IMR-90 (cell line): ENCODE measurements around the gene CASZ1. TPM values are rescaled to one million over a fixed set of nuclear protein-coding genes. Genes with fewer than 3 reads are reported as not detected.

Source experiments
- ATAC-seq: fragments of 200-7000 bp; cut with Tn5 transposase; 2 replicates; pipeline ENCODE4 v1.9.1; 2020; ENCODE audit warnings: low read depth, mild to moderate bottlenecking, moderate library complexity
- BruUV-seq: library from RNA; stranded (reverse); fragments of 400-500 nt; replicated peaks from 2 replicates; lab custom pipeline; 2021; lab: Mats Ljungman, UMichigan
- CTCF ChIA-PET: fragments of 300-600 bp; formaldehyde crosslinking; extraction: SDS; loops from one replicate; lab custom pipeline; 2021; ENCODE audit warnings: antibody characterized with exemption; lab: Yijun Ruan, JAX
- POLR2A ChIA-PET: fragments of 300-600 bp; sonication (Branson Sonifier 250); formaldehyde crosslinking; loops from one replicate; lab custom pipeline; 2022; ENCODE audit warnings: antibody characterized with exemption; ENCODE audit not compliant: unreplicated experiment; lab: Charles Lee
- DNase-seq: peaks from one replicate; pipeline ENCODE4 v3.0.0; 2013
- H2AFZ ChIP-seq: replicated peaks from 2 replicates; pipeline ENCODE3; 2013; ENCODE audit warnings: low read length, mild to moderate bottlenecking; ENCODE audit not compliant: poor library complexity
- H2AK5ac ChIP-seq: 2 replicates; pipeline ENCODE4 v1.6.1; 2013; ENCODE audit warnings: low read depth, low read length, inconsistent platforms
- H2AK9ac ChIP-seq: replicated peaks from 2 replicates; pipeline ENCODE3; 2013; ENCODE audit warnings: mild to moderate bottlenecking, low read depth, low read length, moderate library complexity; ENCODE audit not compliant: poor library complexity
- H2BK120ac ChIP-seq: 2 replicates; pipeline ENCODE4 v1.6.1; 2013; ENCODE audit warnings: low read depth, low read length, inconsistent platforms
- H2BK15ac ChIP-seq: 3 replicates; pipeline ENCODE4 v1.6.1; 2013; ENCODE audit warnings: low read depth, low read length, inconsistent platforms
- H2BK20ac ChIP-seq: 2 replicates; pipeline ENCODE4 v1.6.1; 2013; ENCODE audit warnings: low read depth, mild to moderate bottlenecking, inconsistent platforms, low read length, moderate library complexity
- H2BK5ac ChIP-seq: 2 replicates; pipeline ENCODE4 v1.6.1; 2013; ENCODE audit warnings: mild to moderate bottlenecking, low read depth, low read length, inconsistent platforms; ENCODE audit not compliant: poor library complexity, severe bottlenecking
- H3K14ac ChIP-seq: replicated peaks from 2 replicates; pipeline ENCODE4 v1.6.1; 2013; ENCODE audit warnings: low read depth, low read length, inconsistent platforms
- H3K18ac ChIP-seq: 2 replicates; pipeline ENCODE4 v1.6.1; 2013; ENCODE audit warnings: low read depth, low read length, control low read depth
- H3K23ac ChIP-seq: 2 replicates; pipeline ENCODE4 v1.6.1; 2013; ENCODE audit warnings: low read depth, low read length, inconsistent platforms
- H3K27ac ChIP-seq: 2 replicates; pipeline ENCODE4 v1.5.1; 2013; ENCODE audit warnings: mild to moderate bottlenecking, control low read depth, low read length; ENCODE audit not compliant: insufficient read depth
- H3K27me3 ChIP-seq: 2 replicates; pipeline ENCODE4 v1.6.1; 2013; ENCODE audit warnings: low read length; ENCODE audit not compliant: control insufficient read depth, insufficient read depth
- H3K36me3 ChIP-seq: 2 replicates; pipeline ENCODE4 v1.6.1; 2013; ENCODE audit warnings: low read length, mixed read lengths; ENCODE audit not compliant: control insufficient read depth, insufficient read depth
- H3K4ac ChIP-seq: 2 replicates; pipeline ENCODE4 v1.6.1; 2013; ENCODE audit warnings: low read depth, low read length, inconsistent platforms
- H3K4me1 ChIP-seq: 2 replicates; pipeline ENCODE4 v1.6.1; 2013; ENCODE audit warnings: low read length, mixed read lengths; ENCODE audit not compliant: control insufficient read depth, insufficient read depth
- H3K4me2 ChIP-seq: 2 replicates; pipeline ENCODE4 v1.6.1; 2013; ENCODE audit warnings: low read depth, mild to moderate bottlenecking, control low read depth, low read length, moderate library complexity
- H3K4me3 ChIP-seq: 2 replicates; pipeline ENCODE4 v1.5.1; 2013; ENCODE audit warnings: low read depth, mild to moderate bottlenecking, control low read depth, low read length, moderate library complexity; ENCODE audit not compliant: insufficient read depth
- H3K56ac ChIP-seq: 2 replicates; pipeline ENCODE4 v1.6.1; 2013; ENCODE audit warnings: low read length, inconsistent platforms; ENCODE audit not compliant: insufficient read depth; ENCODE audit errors: extremely low read depth
- H3K79me1 ChIP-seq, 2 experiments: 2 replicates each; pipeline ENCODE4 v1.6.1; 2013; ENCODE audit warnings: low read length in 2 of 2, inconsistent platforms in 1 of 2, low read depth in 1 of 2
- H3K9ac ChIP-seq: 2 replicates; pipeline ENCODE4 v1.6.1; 2013; ENCODE audit warnings: low read depth, low read length, control low read depth
- H3K9me1 ChIP-seq: 2 replicates; pipeline ENCODE4 v1.6.1; 2013; ENCODE audit warnings: low read length, inconsistent platforms; ENCODE audit not compliant: insufficient read depth
- H3K9me3 ChIP-seq: 2 replicates; pipeline ENCODE4 v1.6.1; 2013; ENCODE audit warnings: low read length; ENCODE audit not compliant: control insufficient read depth, insufficient read depth
- H4K20me1 ChIP-seq: 2 replicates; pipeline ENCODE4 v1.6.1; 2013; ENCODE audit warnings: low read length, inconsistent platforms; ENCODE audit not compliant: insufficient read depth
- H4K5ac ChIP-seq: 2 replicates; pipeline ENCODE4 v1.6.1; 2013; ENCODE audit warnings: mild to moderate bottlenecking, low read depth, low read length, control low read depth
- H4K8ac ChIP-seq, 2 experiments: 2 replicates each; pipeline ENCODE4 v1.6.1; 2013; ENCODE audit warnings: low read depth in 2 of 2, low read length in 2 of 2, control low read depth in 1 of 2, inconsistent platforms in 1 of 2
- H4K91ac ChIP-seq: 2 replicates; pipeline ENCODE4 v1.6.1; 2013; ENCODE audit warnings: low read depth, low read length, inconsistent platforms; ENCODE audit not compliant: insufficient read depth
- BHLHE40 ChIP-seq: fragments of 150-350 bp; IDR thresholded peaks from 2 replicates; pipeline ENCODE4 v1.6.1; 2016; ENCODE audit warnings: mild to moderate bottlenecking, low read depth, low read length
- CEBPB ChIP-seq: IDR thresholded peaks from 2 replicates; pipeline ENCODE4 v1.6.1; 2012; ENCODE audit warnings: low read depth, low read length, improper control_type of control experiment
- CHD1 ChIP-seq: IDR thresholded peaks from 2 replicates; pipeline ENCODE4 v1.6.1; 2012; ENCODE audit warnings: low read depth, low read length, improper control_type of control experiment
- CTCF ChIP-seq: conservative IDR thresholded peaks from 2 replicates; pipeline ENCODE4 v1.5.1; 2012; ENCODE audit warnings: mild to moderate bottlenecking, low read depth, low read length, improper control_type of control experiment
- ELK1 ChIP-seq: fragments of 150-350 bp; IDR thresholded peaks from 2 replicates; pipeline ENCODE4 v1.6.1; 2016; ENCODE audit warnings: low read depth, mild to moderate bottlenecking, low read length, moderate library complexity, borderline replicate concordance
- FOS ChIP-seq: fragments of 150-350 bp; IDR thresholded peaks from 2 replicates; pipeline ENCODE4 v1.6.1; 2016; ENCODE audit warnings: low read depth, low read length
- MAFK ChIP-seq: IDR thresholded peaks from 2 replicates; pipeline ENCODE4 v1.6.1; 2012; ENCODE audit warnings: low read depth, low read length, improper control_type of control experiment
- MAZ ChIP-seq: IDR thresholded peaks from 2 replicates; pipeline ENCODE4 v1.6.1; 2012; ENCODE audit warnings: low read depth, mild to moderate bottlenecking, low read length, improper control_type of control experiment, moderate library complexity, borderline replicate concordance
- MXI1 ChIP-seq: IDR thresholded peaks from 2 replicates; pipeline ENCODE4 v1.6.1; 2012; ENCODE audit warnings: low read depth, mild to moderate bottlenecking, low read length, moderate library complexity, borderline replicate concordance
- NFE2L2 ChIP-seq: fragments of 150-350 bp; IDR thresholded peaks from 2 replicates; pipeline ENCODE4 v1.6.1; 2016; ENCODE audit warnings: low read depth, mild to moderate bottlenecking, low read length
- POLR2A ChIP-seq: IDR thresholded peaks from 2 replicates; pipeline ENCODE4 v1.6.1; 2012; ENCODE audit warnings: mild to moderate bottlenecking, low read depth, low read length
- RAD21 ChIP-seq: IDR thresholded peaks from 2 replicates; pipeline ENCODE4 v1.6.1; 2012; ENCODE audit warnings: low read length, improper control_type of control experiment
- RCOR1 ChIP-seq: IDR thresholded peaks from 2 replicates; pipeline ENCODE4 v1.6.1; 2012; ENCODE audit warnings: mild to moderate bottlenecking, low read length, improper control_type of control experiment; ENCODE audit not compliant: insufficient replicate concordance
- RFX5 ChIP-seq: IDR thresholded peaks from 2 replicates; pipeline ENCODE4 v1.8.0; 2012; ENCODE audit warnings: low read depth, mild to moderate bottlenecking, low read length, moderate library complexity
- SMC3 ChIP-seq: fragments of 150-350 bp; IDR thresholded peaks from 2 replicates; pipeline ENCODE4 v1.6.1; 2016; ENCODE audit warnings: low read depth, mild to moderate bottlenecking, antibody characterized with exemption, low read length, moderate library complexity
- USF2 ChIP-seq: fragments of 150-350 bp; IDR thresholded peaks from 2 replicates; pipeline ENCODE4 v1.6.1; 2017; ENCODE audit warnings: mild to moderate bottlenecking, antibody characterized with exemption, low read length, low read depth
- WGBS, 2 experiments: methylation state at CpG; one replicate each; pipeline versions ENCODE4 v1.1.5 to v1.1.7; 2013; ENCODE audit warnings: missing lambda C conversion rate in 2 of 2; ENCODE audit not compliant: insufficient read length in 1 of 2; ENCODE audit errors: extremely low coverage in 2 of 2; 5-methylcytosine and 5-hydroxymethylcytosine counted together
- dilution Hi-C: fragments of 300-500 bp; cut with HindIII; formaldehyde crosslinking; loops from one replicate; pipeline ENCODE4 v1.14.3; 2018; ENCODE audit warnings: low sequenced_read_pairs; ENCODE audit not compliant: unreplicated experiment
- in situ Hi-C: fragments of 300-500 bp; cut with MboI; formaldehyde crosslinking; loops from 3 replicates; pipeline ENCODE4 v1.14.3; 2019; ENCODE audit warnings: low sequenced_read_pairs, inconsistent platforms, mixed read lengths
- intact Hi-C: fragments of 100-400 bp; cut with micrococcal nuclease; formaldehyde crosslinking; loops from 2 replicates; pipeline ENCODE4 v1.10.0; 2022
- polyA plus RNA-seq, 3 experiments: library from polyadenylated mRNA; depleted of rRNA; stranded (reverse); fragments of >200 nt; gene quantifications; 2 replicates each; pipeline ENCODE4 v1.2.3, GENCODE V29; 2012; ENCODE audit warnings: low replicate concordance in 1 of 3
- total RNA-seq: library from RNA; depleted of rRNA; stranded (reverse); fragments of >200 nt; gene quantifications from 2 replicates; pipeline ENCODE4 v1.2.3, GENCODE V29; 2012

CASZ1 gene
- total and polyA plus RNA-seq, 2 of the 4 experiments (the other 2 are of a cell fraction) = 0.18 to 0.24 TPM

GRCh38 chr1:10814312-10814711 is 17.9 kb upstream of the CASZ1 start:
- Histone ChIP-seq H2BK20ac (no peak overlapping the region), H3K27me3 (peaks cover 70% of the 10 kb centered on the region), H4K20me1 (no peaks in the 10 kb centered on the region; the same call in 1 of the 2 replicates), H4K8ac (no peak overlapping the region), H3K4ac (no peak overlapping the region), H2BK15ac (no peak overlapping the region), H3K14ac (no peak overlapping the region), H2AFZ (no peak overlapping the region), H3K56ac (no peak overlapping the region), H3K9me1 (no peaks in the 10 kb centered on the region), H3K79me1 (no peaks in the 10 kb centered on the region), H3K4me2 (no peak overlapping the region), H2AK5ac (no peak overlapping the region), H3K9ac (no peak overlapping the region), H2BK5ac (no peak overlapping the region), H2BK120ac (no peak overlapping the region), H3K36me3 (no peaks in the 10 kb centered on the region), H4K91ac (no peak overlapping the region), H3K18ac (no peak overlapping the region), H3K4me1 (no peaks in the 10 kb centered on the region), H4K5ac (no peak overlapping the region), H3K27ac (no peak overlapping the region), H3K4me3 (no peak overlapping the region), H3K23ac (no peak overlapping the region), H3K9me3 (no peaks in the 10 kb centered on the region), H2AK9ac (no peak overlapping the region)
- in situ Hi-C loops (no loop called here), dilution Hi-C loops (no loop called here), intact Hi-C loops (no loop called here)
- WGBS, 2 experiments = 75% methylated on average over 5 of the region's 10 CpGs; no CpG with 5 or more reads in 1 of the 2 experiments
- POLR2A ChIA-PET = no interaction called here
- no peak for ATAC-seq
- TF ChIP-seq MAFK (no peak), CEBPB (no peak), CTCF (no peak), ELK1 (no peak), USF2 (no peak), POLR2A (no peak), RFX5 (no peak), FOS (no peak), MXI1 (no peak), BHLHE40 (no peak), NFE2L2 (no peak), RCOR1 (no peak), MAZ (no peak), SMC3 (no peak), RAD21 (no peak), CHD1 (no peak)
- BruUV-seq = no TSS peak
- DNase-seq = no peak
- CTCF ChIA-PET = no interaction called here
